GM12874 (cell line): ENCODE data around the gene SELENOK.

Experiments used
- TF ChIP-seq, protein P1 (sequence below): IDR thresholded peaks from 2 replicates; pipeline ENCODE4 v1.5.1; 2011; ENCODE audit warnings: low read depth, mild to moderate bottlenecking, control low read depth, low read length, moderate library complexity; ENCODE audit not compliant: insufficient read depth

Gene SELENOK

DNA sequence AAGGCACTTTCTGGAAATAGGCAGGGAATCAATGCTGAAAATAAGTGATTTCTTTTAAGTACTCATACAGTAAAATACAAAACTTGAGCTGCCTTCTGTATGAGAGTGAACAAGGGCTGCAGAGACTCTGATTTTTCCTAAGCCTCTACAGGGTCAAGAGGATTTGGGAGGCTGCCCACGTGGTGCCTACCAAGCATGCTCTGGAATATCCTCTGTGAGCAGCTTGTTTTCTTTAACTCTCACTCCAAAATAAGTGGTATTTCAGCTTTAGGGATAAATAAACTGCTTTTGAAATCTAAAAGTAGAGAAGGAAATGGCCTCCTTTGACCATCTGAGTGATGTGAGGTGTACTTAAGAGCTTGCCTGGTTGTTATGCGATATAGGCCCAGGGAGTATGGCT lies 8.1 kb upstream of the SELENOK start:
- TF ChIP-seq, protein P1, sequence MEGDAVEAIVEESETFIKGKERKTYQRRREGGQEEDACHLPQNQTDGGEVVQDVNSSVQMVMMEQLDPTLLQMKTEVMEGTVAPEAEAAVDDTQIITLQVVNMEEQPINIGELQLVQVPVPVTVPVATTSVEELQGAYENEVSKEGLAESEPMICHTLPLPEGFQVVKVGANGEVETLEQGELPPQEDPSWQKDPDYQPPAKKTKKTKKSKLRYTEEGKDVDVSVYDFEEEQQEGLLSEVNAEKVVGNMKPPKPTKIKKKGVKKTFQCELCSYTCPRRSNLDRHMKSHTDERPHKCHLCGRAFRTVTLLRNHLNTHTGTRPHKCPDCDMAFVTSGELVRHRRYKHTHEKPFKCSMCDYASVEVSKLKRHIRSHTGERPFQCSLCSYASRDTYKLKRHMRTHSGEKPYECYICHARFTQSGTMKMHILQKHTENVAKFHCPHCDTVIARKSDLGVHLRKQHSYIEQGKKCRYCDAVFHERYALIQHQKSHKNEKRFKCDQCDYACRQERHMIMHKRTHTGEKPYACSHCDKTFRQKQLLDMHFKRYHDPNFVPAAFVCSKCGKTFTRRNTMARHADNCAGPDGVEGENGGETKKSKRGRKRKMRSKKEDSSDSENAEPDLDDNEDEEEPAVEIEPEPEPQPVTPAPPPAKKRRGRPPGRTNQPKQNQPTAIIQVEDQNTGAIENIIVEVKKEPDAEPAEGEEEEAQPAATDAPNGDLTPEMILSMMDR, result no peak

DNA sequence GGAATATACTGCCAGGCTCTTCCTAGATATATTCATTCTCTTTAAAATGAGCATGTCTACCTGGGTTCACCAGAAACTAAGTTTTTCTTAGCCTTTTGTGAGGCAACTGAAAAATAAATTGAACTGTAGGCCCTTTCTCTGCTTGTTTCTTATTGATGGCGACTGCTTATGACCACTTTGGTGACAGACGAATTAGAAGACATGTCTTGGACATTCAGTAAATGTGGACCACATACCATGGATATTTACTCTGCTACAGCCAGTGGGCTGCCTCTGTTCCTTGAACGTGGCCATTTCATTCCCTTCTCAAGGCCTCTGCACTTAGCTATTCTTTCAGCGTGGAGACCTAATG lies 603 bp upstream of the SELENOK start:
- TF ChIP-seq, protein P1, result no peak

DNA sequence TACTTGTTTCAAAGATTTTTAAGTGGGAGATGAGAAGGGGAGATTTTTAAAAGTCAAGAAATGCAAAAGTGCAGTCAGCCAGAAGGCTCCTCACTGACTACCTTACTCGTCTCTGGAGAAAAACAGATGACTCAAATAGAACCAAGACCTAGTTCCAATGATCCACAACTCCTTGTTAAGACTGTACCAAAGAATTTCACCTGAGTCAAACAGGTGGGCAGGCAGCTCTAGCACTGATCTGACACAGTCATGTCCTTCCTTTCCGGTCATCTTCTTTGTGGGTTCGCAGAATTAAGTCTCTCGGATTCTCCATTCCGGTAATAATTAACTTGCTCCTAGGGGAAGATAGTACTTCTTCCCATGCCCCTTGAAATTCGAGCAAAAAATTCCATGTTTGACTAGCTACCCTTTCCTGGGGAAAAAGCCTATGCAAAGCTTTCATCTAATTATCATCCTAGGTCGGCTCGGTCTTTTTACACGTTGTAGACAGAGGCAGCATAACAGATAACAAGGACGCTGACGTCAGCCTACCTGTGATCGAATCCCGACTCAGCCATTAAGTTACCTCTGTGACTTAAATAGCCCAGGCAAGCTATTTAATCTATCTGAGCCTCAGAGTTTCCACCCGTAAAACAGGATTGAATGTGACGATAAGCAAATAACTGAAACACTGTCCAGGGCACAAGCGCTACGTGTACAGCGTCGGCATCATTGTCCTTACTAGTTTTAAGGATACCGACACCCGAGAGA lies 758 bp downstream of the SELENOK start:
- TF ChIP-seq, protein P1, result no peak

DNA sequence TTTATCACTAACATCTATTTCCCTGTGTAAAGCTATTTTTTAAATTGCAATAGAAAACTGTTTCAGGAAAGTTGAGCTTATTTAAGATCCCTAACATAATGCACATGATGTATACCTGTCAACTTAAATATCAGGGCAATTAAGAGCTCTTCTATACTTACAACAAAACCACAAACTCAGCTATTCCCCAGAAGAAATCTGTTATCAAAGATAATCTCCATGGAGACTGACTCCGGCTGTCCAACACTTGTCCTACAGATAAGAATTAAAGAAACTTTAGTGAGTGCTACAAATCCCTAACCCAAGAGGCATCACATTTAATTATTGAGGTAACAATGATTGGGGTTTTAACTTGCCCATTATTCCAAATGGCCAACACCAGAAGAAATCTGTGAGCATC lies 3.4 kb downstream of the SELENOK start:
- TF ChIP-seq, protein P1, result no peak

DNA sequence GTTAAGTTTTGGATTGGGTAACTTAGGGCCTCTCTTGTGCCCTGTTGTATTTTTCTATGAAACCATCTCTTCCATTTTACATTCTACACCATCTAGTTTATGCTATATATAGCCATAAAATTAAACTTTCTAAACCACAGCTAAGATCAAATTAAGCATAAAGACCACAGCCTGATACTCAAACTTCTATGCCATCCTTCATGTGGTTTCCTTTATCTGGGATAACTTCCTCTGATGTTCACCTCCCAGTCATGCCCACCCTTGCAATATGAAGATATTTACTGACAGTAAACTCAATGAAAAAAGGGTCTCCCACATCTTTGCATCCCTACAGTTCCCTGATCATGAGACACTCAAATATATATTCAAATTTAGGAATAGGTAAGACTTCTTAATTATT lies 4.2 kb downstream of the SELENOK start:
- TF ChIP-seq, protein P1, result no peak

DNA sequence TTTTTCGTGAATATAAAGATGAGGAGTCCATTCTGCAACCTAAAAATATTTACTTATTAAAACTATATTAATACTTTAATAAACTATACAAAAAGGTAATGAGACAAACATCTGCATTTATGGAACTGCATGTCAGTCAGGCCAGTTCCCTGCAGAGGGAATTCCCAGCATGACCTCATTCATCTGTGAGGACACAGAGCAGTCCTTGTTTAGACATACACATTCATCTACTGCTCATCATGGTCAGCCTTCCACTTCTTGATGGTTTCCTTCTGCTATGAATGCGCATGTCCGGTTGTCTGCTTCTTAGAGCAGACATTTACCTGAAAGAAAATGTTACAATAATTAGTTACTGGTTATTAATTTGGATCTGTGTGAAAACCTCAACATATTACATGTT lies 6.4 kb downstream of the SELENOK start:
- TF ChIP-seq, protein P1, result no peak

DNA sequence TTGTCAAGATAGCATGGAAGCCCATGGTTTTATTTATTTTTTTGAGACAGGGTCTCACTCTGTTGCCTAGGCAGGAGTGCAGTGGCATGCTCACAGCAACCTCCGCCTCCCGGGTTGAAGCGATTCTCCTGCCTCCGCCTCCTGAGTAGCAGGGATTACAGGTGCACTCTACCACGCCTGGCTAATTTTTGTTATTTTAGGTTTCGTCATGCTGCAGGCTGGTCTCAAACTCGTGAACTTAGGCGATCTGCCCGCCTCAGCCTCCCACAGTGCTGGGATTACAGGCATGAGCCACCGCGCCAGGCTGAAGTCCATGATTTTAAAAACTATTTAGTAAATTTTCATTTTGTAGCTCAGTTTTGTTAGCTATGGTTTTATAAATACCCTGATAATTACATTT lies 7.0 kb downstream of the SELENOK start:
- TF ChIP-seq, protein P1, result no peak
